Thyroid gland (tissue), 4 donors: ENCODE measurements around the gene ACTL8.

ENCODE experiments used
- CTCF ChIP-seq, 6 experiments: fragments of 200-600 bp in 3 of 6; fragments of 450-650 bp in 3 of 6; sonication (generic) in 3 of 6; IDR thresholded peaks; one replicate each; pipeline ENCODE4 v1.5.1; 2016 to 2019; ENCODE audit warnings: antibody characterized with exemption in 6 of 6, mild to moderate bottlenecking in 2 of 6, inconsistent platforms in 1 of 6, moderate library complexity in 1 of 6
- POLR2A ChIP-seq, 2 donors: fragments of 450-650 bp; IDR thresholded peaks; one replicate each; pipeline ENCODE4 v1.6.1; 2017; ENCODE audit warnings: antibody characterized with exemption in 2 of 2, mild to moderate bottlenecking in 2 of 2, moderate library complexity in 1 of 2

- no peak for TF ChIP-seq CTCF (IDR thresholded peaks at IDR 0.05)
- no peak for TF ChIP-seq POLR2A (IDR thresholded peaks at IDR 0.05)
Observed at GRCh38 chr1:17822741-17823426, 67.8 kb downstream of the ACTL8 start.
